HepG2 (cell line): ENCODE data around the gene LMCD1. TPM values are rescaled to one million over a fixed set of nuclear protein-coding genes. Genes with fewer than 3 reads are reported as not detected.

Source experiments
- ATAC-seq: fragments of 200-7000 bp; cut with Tn5 transposase; 3 replicates; pipeline ENCODE4 v1.9.1; 2020; ENCODE audit warnings: mild to moderate bottlenecking, moderate library complexity
- BruUV-seq: library from RNA; stranded (reverse); fragments of 400-500 nt; replicated peaks from 2 replicates; lab custom pipeline; 2021; lab: Mats Ljungman, UMichigan
- CTCF ChIA-PET: fragments of 300-600 bp; formaldehyde crosslinking; extraction: SDS; loops from one replicate; lab custom pipeline; 2021; ENCODE audit warnings: low total read pairs, inconsistent platforms, low intra/inter-chr PET ratio; lab: Yijun Ruan, JAX
- POLR2A ChIA-PET: fragments of 350-600 bp; sonication (Branson Sonifier 250); formaldehyde crosslinking; loops from one replicate; lab custom pipeline; 2020; ENCODE audit warnings: antibody characterized with exemption, inconsistent platforms; lab: Yijun Ruan, JAX
- DNase-seq: peaks from one replicate; pipeline ENCODE4 v3.0.0-alpha.2; 2015; ENCODE audit warnings: low spot score
- FAIRE-seq: peaks from 3 replicates; lab custom pipeline; 2011; peaks lifted over from hg19 to GRCh38; lab: Jason Lieb, UNC
- H2AFZ ChIP-seq: one replicate; pipeline ENCODE4 v1.6.1; 2011; ENCODE audit warnings: low read length, inconsistent platforms
- H3K27ac ChIP-seq: fragments of 300-600 bp; 3 replicates; pipeline ENCODE4 v1.8.0; 2011; ENCODE audit warnings: mixed run types, mild to moderate bottlenecking, mixed read lengths, low read length, inconsistent platforms; ENCODE audit not compliant: insufficient read depth; ENCODE audit errors: extremely low read length
- H3K27me3 ChIP-seq, 2 experiments: fragments of 200-600 bp in 1 of 2; 2 replicates in 1 of 2; 3 replicates in 1 of 2; pipeline versions ENCODE4 v1.6.0 to v1.8.0; 2011; ENCODE audit warnings: low read length in 2 of 2, mild to moderate bottlenecking in 2 of 2, moderate library complexity in 2 of 2, inconsistent platforms in 1 of 2; ENCODE audit not compliant: insufficient read depth in 2 of 2, control insufficient read depth in 1 of 2
- H3K36me3 ChIP-seq, 2 experiments: fragments of 200-600 bp in 1 of 2; replicated peaks in 1 of 2; 2 replicates in 1 of 2; 3 replicates in 1 of 2; pipeline versions ENCODE4 v1.5.1 to v1.8.0; 2011; ENCODE audit warnings: low read length in 2 of 2, inconsistent platforms in 1 of 2; ENCODE audit not compliant: insufficient read depth in 2 of 2, control insufficient read depth in 1 of 2
- H3K4me1 ChIP-seq: 2 replicates; pipeline ENCODE4 v1.5.1; 2012; ENCODE audit warnings: low read length, inconsistent platforms; ENCODE audit not compliant: insufficient read depth
- H3K4me2 ChIP-seq: 2 replicates; pipeline ENCODE4 v1.6.0; 2011; ENCODE audit warnings: low read depth, low read length, inconsistent platforms
- H3K4me3 ChIP-seq, 3 experiments: fragments of 200-600 bp in 1 of 3; sonication (generic), shearing (Covaris generic) in 1 of 3; replicated peaks in 1 of 3; 2 replicates each; pipeline ENCODE4 v1.5.1; 2011 to 2016; ENCODE audit warnings: low read length in 3 of 3, inconsistent platforms in 2 of 3, low read depth in 2 of 3, mild to moderate bottlenecking in 2 of 3, control low read depth in 1 of 3, mixed read lengths in 1 of 3; ENCODE audit not compliant: insufficient read depth in 1 of 3
- H3K79me2 ChIP-seq: one replicate; pipeline ENCODE4 v1.6.1; 2011; ENCODE audit warnings: low read length, inconsistent platforms; ENCODE audit not compliant: insufficient read depth
- H3K9ac ChIP-seq: 2 replicates; pipeline ENCODE4 v1.6.0; 2011; ENCODE audit warnings: mild to moderate bottlenecking, low read depth, low read length, inconsistent platforms; ENCODE audit not compliant: insufficient read depth
- H3K9me3 ChIP-seq: 2 replicates; pipeline ENCODE4 v1.5.1; 2012; ENCODE audit warnings: mild to moderate bottlenecking, low read length
- H4K20me1 ChIP-seq: 2 replicates; pipeline ENCODE4 v1.6.0; 2011; ENCODE audit warnings: inconsistent platforms, mild to moderate bottlenecking, low read length, moderate library complexity; ENCODE audit not compliant: insufficient read depth
- MED1 ChIP-seq: sonication (generic); formaldehyde crosslinking; IDR thresholded peaks from 2 replicates; pipeline ENCODE4 v1.4.0; 2020; ENCODE audit warnings: missing genetic modification reagents
- ZBED4 ChIP-seq: sonication (generic); formaldehyde crosslinking; IDR thresholded peaks from 2 replicates; pipeline ENCODE4 v1.4.0; 2020; ENCODE audit warnings: missing genetic modification reagents, borderline replicate concordance
- ZNF142 ChIP-seq: sonication (generic); formaldehyde crosslinking; IDR thresholded peaks from 2 replicates; pipeline ENCODE4 v1.4.0; 2020; ENCODE audit warnings: missing genetic modification reagents
- WGBS: methylation state at CpG from one replicate; pipeline ENCODE4 v1.1.6; 2017; ENCODE audit warnings: low lambda C conversion rate; 5-methylcytosine and 5-hydroxymethylcytosine counted together
- in situ Hi-C: cut with HindIII; loops from 2 replicates; pipeline ENCODE4 v1.10.0; 2017; ENCODE audit warnings: low pct_unique_long_range_greater_than_20kb; ENCODE audit not compliant: extremely low pct_ligation_motif_present
- intact Hi-C: fragments of 100-400 bp; cut with micrococcal nuclease; formaldehyde crosslinking; loops from one replicate; pipeline ENCODE4 v1.10.0; 2022; ENCODE audit not compliant: unreplicated experiment
- polyA plus RNA-seq, 8 experiments: library from polyadenylated mRNA; depleted of rRNA in 3 of 8; stranded (reverse) in 7 of 8; unstranded in 1 of 8; fragments of >200 nt; fragmentation: Illumina TruSeq in 4 of 8; extraction: Trizol in 4 of 8; gene quantifications; 2 replicates each; pipeline versions ENCODE4 v1.2.1 to v1.2.3, GENCODE V29; 2011 to 2016; ENCODE audit warnings: low read depth in 4 of 8, missing spikeins in 1 of 8, mixed read lengths in 1 of 8; ENCODE audit not compliant: insufficient read depth in 1 of 8
- total RNA-seq, 5 experiments: library from RNA; depleted of rRNA; stranded (reverse); fragments of >200 nt; fragmentation: Illumina TruSeq; extraction: Trizol; gene quantifications; 2 replicates each; pipeline ENCODE4 v1.2.3, GENCODE V29; 2016; ENCODE audit warnings: low read depth in 1 of 5

Gene LMCD1
- total and polyA plus RNA-seq, 2 of the 13 experiments (the other 11 are each of a cell fraction or from before 2014, with no cell fraction given), result 6.2 to 7.1 TPM

GRCh38 chr3:8567784-8568575 lies 66.4 kb downstream of the LMCD1 start (continued):
- TF ChIP-seq ZNF142 (CRISPR knock-in tag), result no peak

- Histone ChIP-seq H3K9me3 (no peaks in the 10 kb centered on the region), H3K27me3 (no peaks in the 10 kb centered on the region), H3K36me3 (no peaks in the 10 kb centered on the region; a peak in 2 of 5 replicates), H3K4me3 (no peak overlapping the region), H3K27ac (no peak overlapping the region), H4K20me1 (no peaks in the 10 kb centered on the region), H3K4me1 (no peaks in the 10 kb centered on the region), H3K9ac (no peak overlapping the region), H2AFZ (no peak overlapping the region), H3K4me2 (no peak overlapping the region), H3K79me2 (no peaks in the 10 kb centered on the region)
- ChIA-PET POLR2A (no interaction called here), CTCF (no interaction called here)
- FAIRE-seq (no peak), ATAC-seq (no peak), DNase-seq (no peak)
- TF ChIP-seq ZBED4 (CRISPR knock-in tag) (no peak), MED1 (CRISPR knock-in tag) (no peak)
- 66% methylated on average over 3 of the region's 3 CpGs for WGBS
- in situ Hi-C loops (no loop called here), intact Hi-C loops (no loop called here)
- BruUV-seq, result no TSS peak
These were observed 69.6 kb downstream of the LMCD1 start for GRCh38 chr3:8571256-8571655.
